ENCODE results near the gene DBN1. TPM values are rescaled to one million over a fixed set of nuclear protein-coding genes. Genes with fewer than 3 reads are reported as not detected.

Gene DBN1
- total and polyA plus RNA-seq, 2 of the 8 experiments (the other 6 are each of a cell fraction or from before 2014, with no cell fraction given): 168 to 333 TPM

GRCh38 chr5:177476531-177477233, 3.2 kb upstream of the DBN1 start (continued):
- TF ChIP-seq, protein P1, sequence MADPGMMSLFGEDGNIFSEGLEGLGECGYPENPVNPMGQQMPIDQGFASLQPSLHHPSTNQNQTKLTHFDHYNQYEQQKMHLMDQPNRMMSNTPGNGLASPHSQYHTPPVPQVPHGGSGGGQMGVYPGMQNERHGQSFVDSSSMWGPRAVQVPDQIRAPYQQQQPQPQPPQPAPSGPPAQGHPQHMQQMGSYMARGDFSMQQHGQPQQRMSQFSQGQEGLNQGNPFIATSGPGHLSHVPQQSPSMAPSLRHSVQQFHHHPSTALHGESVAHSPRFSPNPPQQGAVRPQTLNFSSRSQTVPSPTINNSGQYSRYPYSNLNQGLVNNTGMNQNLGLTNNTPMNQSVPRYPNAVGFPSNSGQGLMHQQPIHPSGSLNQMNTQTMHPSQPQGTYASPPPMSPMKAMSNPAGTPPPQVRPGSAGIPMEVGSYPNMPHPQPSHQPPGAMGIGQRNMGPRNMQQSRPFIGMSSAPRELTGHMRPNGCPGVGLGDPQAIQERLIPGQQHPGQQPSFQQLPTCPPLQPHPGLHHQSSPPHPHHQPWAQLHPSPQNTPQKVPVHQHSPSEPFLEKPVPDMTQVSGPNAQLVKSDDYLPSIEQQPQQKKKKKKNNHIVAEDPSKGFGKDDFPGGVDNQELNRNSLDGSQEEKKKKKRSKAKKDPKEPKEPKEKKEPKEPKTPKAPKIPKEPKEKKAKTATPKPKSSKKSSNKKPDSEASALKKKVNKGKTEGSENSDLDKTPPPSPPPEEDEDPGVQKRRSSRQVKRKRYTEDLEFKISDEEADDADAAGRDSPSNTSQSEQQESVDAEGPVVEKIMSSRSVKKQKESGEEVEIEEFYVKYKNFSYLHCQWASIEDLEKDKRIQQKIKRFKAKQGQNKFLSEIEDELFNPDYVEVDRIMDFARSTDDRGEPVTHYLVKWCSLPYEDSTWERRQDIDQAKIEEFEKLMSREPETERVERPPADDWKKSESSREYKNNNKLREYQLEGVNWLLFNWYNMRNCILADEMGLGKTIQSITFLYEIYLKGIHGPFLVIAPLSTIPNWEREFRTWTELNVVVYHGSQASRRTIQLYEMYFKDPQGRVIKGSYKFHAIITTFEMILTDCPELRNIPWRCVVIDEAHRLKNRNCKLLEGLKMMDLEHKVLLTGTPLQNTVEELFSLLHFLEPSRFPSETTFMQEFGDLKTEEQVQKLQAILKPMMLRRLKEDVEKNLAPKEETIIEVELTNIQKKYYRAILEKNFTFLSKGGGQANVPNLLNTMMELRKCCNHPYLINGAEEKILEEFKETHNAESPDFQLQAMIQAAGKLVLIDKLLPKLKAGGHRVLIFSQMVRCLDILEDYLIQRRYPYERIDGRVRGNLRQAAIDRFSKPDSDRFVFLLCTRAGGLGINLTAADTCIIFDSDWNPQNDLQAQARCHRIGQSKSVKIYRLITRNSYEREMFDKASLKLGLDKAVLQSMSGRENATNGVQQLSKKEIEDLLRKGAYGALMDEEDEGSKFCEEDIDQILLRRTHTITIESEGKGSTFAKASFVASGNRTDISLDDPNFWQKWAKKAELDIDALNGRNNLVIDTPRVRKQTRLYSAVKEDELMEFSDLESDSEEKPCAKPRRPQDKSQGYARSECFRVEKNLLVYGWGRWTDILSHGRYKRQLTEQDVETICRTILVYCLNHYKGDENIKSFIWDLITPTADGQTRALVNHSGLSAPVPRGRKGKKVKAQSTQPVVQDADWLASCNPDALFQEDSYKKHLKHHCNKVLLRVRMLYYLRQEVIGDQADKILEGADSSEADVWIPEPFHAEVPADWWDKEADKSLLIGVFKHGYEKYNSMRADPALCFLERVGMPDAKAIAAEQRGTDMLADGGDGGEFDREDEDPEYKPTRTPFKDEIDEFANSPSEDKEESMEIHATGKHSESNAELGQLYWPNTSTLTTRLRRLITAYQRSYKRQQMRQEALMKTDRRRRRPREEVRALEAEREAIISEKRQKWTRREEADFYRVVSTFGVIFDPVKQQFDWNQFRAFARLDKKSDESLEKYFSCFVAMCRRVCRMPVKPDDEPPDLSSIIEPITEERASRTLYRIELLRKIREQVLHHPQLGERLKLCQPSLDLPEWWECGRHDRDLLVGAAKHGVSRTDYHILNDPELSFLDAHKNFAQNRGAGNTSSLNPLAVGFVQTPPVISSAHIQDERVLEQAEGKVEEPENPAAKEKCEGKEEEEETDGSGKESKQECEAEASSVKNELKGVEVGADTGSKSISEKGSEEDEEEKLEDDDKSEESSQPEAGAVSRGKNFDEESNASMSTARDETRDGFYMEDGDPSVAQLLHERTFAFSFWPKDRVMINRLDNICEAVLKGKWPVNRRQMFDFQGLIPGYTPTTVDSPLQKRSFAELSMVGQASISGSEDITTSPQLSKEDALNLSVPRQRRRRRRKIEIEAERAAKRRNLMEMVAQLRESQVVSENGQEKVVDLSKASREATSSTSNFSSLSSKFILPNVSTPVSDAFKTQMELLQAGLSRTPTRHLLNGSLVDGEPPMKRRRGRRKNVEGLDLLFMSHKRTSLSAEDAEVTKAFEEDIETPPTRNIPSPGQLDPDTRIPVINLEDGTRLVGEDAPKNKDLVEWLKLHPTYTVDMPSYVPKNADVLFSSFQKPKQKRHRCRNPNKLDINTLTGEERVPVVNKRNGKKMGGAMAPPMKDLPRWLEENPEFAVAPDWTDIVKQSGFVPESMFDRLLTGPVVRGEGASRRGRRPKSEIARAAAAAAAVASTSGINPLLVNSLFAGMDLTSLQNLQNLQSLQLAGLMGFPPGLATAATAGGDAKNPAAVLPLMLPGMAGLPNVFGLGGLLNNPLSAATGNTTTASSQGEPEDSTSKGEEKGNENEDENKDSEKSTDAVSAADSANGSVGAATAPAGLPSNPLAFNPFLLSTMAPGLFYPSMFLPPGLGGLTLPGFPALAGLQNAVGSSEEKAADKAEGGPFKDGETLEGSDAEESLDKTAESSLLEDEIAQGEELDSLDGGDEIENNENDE (IDR thresholded peaks at IDR 0.05; ENCODE audit: insufficient replicate concordance, low read length): no peak
